Esophagus muscularis mucosa (tissue), 4 donors: Measurements from ENCODE around the gene ANKS1B.

Experiments
- CTCF ChIP-seq, 3 experiments: fragments of 200-600 bp in 2 of 3; fragments of 450-650 bp in 1 of 3; sonication (generic) in 2 of 3; IDR thresholded peaks; one replicate each; pipeline ENCODE4 v1.5.1; 2017 to 2019; ENCODE audit warnings: antibody characterized with exemption in 3 of 3, mild to moderate bottlenecking in 2 of 3, moderate library complexity in 1 of 3
- EP300 ChIP-seq: sonication (generic); formaldehyde crosslinking; IDR thresholded peaks from one replicate; pipeline ENCODE4 v1.6.1; 2017; ENCODE audit warnings: antibody characterized with exemption
- POLR2A ChIP-seq: fragments of 450-650 bp; IDR thresholded peaks from one replicate; pipeline ENCODE4 v1.6.1; 2017; ENCODE audit warnings: antibody characterized with exemption, moderate library complexity, mild to moderate bottlenecking, low read depth
- POLR2AphosphoS5 ChIP-seq, 2 donors: sonication (generic); formaldehyde crosslinking; IDR thresholded peaks; one replicate each; pipeline ENCODE4 v1.6.1; 2017; ENCODE audit warnings: antibody characterized with exemption in 2 of 2

DNA sequence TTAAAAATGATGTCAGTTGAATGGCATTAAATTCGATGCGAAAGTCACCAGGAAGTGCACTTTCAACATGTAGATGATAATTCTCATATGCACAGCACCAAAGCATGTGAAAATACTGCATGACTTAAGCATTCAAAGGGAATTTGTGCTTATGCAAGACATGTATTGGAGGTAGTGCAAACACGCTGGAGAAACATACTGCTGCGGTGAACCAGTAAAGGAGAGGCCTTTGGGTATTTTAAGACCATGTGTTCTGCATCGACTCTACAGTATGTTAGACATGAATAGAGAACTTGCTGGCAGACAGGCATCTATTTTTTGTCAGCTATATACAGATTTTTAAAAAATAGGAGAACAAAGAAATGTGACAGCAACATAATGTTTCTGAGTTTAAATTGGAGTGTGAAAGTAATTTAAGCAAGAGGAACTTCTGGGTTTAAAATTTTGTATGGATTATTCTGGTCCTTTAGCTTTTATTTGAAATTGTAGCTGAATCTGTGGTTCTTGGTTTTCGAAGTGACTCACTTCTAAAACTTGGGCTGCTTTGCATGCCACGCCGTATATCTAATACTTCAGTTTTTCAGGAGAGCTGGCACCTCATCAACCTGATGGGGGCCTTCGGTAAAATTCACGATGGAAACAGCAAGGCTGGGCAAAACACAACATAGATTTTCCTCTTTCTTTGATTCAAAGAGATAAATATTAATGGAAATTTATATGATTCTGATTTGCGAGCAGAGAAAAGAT is 930.9 kb downstream of the ANKS1B start:
- TF ChIP-seq CTCF (IDR thresholded peaks at IDR 0.05) (no peak), POLR2AphosphoS5 (IDR thresholded peaks at IDR 0.05) (no peak), POLR2A (no peak), EP300 (no peak)
